Cardiac ventricle fibroblast (primary cell): ENCODE results near the gene CR2. TPM values are rescaled to one million over a fixed set of nuclear protein-coding genes. Genes with fewer than 3 reads are reported as not detected.

Source experiments
- total RNA-seq: library from RNA; depleted of rRNA; stranded (reverse); fragments of >200 nt; gene quantifications from 2 replicates; pipeline ENCODE4 v1.2.3, GENCODE V29; 2015

Gene CR2
- total RNA-seq, result not detected in 2 replicates

DNA sequence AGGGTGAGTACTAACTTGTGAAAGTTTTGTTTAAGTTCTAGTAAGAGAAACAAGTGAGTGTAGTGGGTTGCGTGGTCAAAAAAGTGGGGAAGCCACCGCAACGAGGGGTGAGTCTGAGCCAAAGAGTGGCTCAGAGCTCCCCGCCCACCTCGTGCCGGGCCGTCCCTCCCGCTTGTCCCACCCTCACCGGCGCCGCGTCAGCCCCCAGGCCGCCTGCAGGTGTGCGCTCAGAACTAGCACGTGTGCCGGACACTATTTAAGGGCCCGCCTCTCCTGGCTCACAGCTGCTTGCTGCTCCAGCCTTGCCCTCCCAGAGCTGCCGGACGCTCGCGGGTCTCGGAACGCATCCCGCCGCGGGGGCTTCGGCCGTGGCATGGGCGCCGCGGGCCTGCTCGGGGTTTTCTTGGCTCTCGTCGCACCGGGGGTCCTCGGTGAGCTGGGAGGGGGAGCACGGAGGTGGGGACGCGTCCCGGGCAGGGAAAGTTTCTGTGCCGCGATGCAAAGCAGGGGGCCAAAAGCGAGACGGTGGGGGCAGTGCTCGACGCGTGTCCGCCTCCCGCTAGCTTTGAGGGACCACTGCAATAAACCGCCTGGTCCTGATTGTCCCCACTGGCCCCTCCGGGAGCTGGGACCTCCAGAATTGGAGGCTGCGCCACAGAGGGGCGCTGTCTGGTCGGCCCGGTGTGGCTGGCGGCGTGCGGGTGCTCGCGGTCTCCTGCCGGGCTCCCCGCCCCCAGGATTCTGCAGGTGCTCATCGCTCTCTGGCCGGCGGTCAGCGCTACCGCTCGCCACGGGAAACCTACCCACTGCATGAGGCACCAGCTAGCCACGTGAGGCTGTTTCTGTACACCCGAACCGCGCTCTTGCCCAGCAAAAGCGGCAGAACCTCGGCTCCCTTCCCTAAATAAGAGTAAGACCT, at the start of gene CR2:
Gene CR2, plus strand, starts transcription at position 283 of the 919 bp plus-strand sequence. Its CDS starts 91 bp downstream, at position 374.

DNA sequence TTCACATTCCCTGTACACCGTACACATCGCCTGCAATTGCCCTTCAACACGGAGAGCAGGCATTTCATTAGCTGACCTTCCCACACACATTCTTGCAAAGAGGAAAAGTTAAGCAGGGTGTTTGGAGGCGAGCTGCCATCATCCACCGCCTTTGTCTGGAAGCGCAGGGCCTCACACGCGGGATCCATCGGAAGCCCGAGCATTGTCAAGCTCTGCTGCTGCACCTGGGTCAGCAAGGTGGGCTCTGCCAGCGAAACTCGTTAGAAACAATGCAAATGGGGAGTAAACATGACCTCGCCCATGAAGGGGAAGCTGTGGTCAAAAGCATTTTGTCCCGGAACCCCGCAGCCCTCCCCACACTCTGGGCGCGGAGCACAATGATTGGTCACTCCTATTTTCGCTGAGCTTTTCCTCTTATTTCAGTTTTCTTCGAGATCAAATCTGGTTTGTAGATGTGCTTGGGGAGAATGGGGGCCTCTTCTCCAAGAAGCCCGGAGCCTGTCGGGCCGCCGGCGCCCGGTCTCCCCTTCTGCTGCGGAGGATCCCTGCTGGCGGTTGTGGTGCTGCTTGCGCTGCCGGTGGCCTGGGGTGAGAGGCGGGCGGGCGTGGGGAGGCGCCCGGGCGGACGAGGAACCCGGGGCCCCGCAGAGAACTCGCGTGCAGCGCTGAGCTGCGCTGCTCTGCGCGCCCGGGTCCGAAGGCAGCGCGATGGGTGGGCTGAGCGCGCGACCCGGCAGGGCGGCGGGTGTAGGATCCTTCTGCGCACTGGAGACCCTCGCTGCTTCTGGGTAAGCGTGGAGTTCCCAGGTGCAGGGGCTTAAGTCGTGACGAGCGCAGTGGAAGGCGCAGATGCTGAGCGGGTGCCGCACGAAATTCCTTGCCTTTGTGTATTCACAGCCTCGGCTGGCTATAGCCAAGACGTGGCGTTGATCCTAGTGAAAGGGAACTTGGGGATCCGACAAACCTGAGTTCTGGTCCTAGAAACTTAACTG, 42.0 kb downstream of the CR2 start, which contains the start of gene CR1:
Gene CR1, plus strand, starts transcription at position 357 of the 992 bp plus-strand sequence. Its CDS starts 111 bp downstream, at position 468.

Other genes starting within 250 kb of the CR2 start
- 13.8 and 18.7 TPM in 2 replicates for gene CD55, start 132.7 kb upstream of the CR2 start, total RNA-seq
- not detected in 2 replicates for gene CR1, start 41.8 kb downstream of the CR2 start, total RNA-seq
- not detected in 2 replicates for gene CR1L, start 190.8 kb downstream of the CR2 start, total RNA-seq